ENCODE measurements around the gene RPUSD3. TPM values are rescaled to one million over a fixed set of nuclear protein-coding genes. Genes with fewer than 3 reads are reported as not detected.

The RPUSD3 gene
- total RNA-seq, 4 donors from 2014 or later: 9.7 to 35.8 (median 26.9) TPM

- intact Hi-C loops (cut with DNase I; ENCODE audit: low total_unique reads): no loop called here
These were observed 35.8 kb downstream of the RPUSD3 start for GRCh38 chr3:9807981-9808344.

DNA sequence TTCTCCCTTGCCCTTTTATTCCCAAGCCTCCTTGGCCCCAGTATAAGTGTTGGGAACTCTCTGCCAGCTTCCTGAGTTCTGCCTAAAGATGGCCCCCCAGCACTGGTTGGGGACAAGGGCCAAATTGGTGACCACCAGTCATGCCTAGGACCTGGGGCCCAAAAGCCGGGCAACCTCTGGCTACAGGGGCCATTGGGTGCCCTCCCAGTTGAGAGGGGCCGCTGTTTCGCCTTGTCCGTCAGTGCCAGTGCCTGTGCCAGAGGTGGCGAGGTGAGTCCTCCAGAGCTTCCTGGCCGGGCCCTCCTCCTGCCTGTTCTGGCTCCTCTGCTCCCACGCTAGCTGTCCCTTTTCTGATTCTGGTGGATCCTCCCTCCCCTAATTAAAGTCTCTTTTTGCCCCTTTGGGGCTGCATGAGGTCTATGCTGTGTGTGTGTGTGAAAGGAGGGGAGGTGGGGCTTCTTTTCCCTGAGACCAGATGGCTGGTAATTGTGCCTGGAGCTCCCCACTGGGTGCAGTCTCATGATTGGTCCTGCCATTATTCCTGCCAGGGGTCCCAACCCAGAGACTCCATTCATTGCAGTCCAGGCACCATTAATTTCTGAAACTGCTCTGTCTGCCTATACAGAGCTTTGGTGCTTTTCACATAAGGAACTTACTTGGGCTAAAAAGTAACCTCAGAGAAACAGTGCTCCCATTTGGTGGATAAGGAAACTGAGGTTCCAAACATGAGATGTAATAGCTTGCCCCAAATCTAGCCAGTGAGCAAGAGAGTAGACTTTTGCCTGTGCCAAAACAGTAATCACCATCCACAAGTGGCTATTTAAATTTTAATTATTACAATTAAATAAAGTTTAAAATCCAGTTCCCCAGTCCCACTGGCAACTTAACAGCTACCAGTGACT, 36.9 kb downstream of the RPUSD3 start:
- H3K4me3 ChIP-seq: no peak overlapping the region
- H3K36me3 ChIP-seq: no peaks in the 10 kb centered on the region
- no peaks in the 10 kb centered on the region for H3K9me3 ChIP-seq
- no peak for TF ChIP-seq POLR2A (IDR thresholded peaks at IDR 0.05)
- TF ChIP-seq, protein P1, sequence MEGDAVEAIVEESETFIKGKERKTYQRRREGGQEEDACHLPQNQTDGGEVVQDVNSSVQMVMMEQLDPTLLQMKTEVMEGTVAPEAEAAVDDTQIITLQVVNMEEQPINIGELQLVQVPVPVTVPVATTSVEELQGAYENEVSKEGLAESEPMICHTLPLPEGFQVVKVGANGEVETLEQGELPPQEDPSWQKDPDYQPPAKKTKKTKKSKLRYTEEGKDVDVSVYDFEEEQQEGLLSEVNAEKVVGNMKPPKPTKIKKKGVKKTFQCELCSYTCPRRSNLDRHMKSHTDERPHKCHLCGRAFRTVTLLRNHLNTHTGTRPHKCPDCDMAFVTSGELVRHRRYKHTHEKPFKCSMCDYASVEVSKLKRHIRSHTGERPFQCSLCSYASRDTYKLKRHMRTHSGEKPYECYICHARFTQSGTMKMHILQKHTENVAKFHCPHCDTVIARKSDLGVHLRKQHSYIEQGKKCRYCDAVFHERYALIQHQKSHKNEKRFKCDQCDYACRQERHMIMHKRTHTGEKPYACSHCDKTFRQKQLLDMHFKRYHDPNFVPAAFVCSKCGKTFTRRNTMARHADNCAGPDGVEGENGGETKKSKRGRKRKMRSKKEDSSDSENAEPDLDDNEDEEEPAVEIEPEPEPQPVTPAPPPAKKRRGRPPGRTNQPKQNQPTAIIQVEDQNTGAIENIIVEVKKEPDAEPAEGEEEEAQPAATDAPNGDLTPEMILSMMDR (IDR thresholded peaks at IDR 0.05): no peak
- no peaks in the 10 kb centered on the region for H3K27me3 ChIP-seq
- peaks cover 0 to 4% of the 10 kb centered on the region in 2 donors for H3K4me1 ChIP-seq
- intact Hi-C loops (cut with DNase I; ENCODE audit: low total_unique reads): no loop called here
- H3K27ac ChIP-seq: no peak overlapping the region
- no peak for DNase-seq

More at GRCh38 chr3:9807981-9808344, 35.8 kb downstream of the RPUSD3 start:
- Histone ChIP-seq H3K4me3 (no peak overlapping the region), H3K27ac (no peak overlapping the region), H3K27me3 (no peaks in the 10 kb centered on the region), H3K9me3 (no peaks in the 10 kb centered on the region), H3K36me3 (no peaks in the 10 kb centered on the region), H3K4me1 (peaks cover 0 to 4% of the 10 kb centered on the region in 2 donors)
- no peak for DNase-seq
- TF ChIP-seq POLR2A (IDR thresholded peaks at IDR 0.05): no peak
- TF ChIP-seq, protein P1 (IDR thresholded peaks at IDR 0.05): no peak

DNA sequence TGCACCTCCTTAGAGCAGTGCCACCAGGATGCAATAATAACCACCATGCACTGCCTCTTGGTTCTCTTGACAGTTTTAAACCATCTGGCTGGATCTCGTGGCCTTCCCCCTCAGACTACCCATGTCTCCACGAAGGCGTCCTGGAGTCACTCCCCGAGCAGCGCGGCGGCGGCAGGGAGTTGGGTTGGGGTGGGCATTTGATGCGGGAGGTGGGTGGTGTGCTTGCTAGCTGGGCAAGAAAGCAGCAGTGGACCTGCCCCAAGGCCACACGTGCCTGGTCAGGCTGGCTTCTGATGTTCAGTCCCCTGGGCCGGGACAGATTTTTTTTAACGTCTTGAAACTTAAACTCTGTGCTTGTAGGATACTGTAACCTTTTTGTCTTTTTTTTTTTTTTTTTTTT, 37.7 kb downstream of the RPUSD3 start:
- no peak overlapping the region for H3K4me3 ChIP-seq
- H3K4me1 ChIP-seq: peaks cover 0 to 4% of the 10 kb centered on the region in 2 donors
- no peaks in the 10 kb centered on the region for H3K36me3 ChIP-seq
- no peaks in the 10 kb centered on the region for H3K9me3 ChIP-seq
- DNase-seq: no peak
- TF ChIP-seq POLR2A (IDR thresholded peaks at IDR 0.05): no peak
- TF ChIP-seq, protein P1 (IDR thresholded peaks at IDR 0.05): no peak
- no peak overlapping the region for H3K27ac ChIP-seq
- intact Hi-C loops (cut with DNase I; ENCODE audit: low total_unique reads): no loop called here
- H3K27me3 ChIP-seq: no peaks in the 10 kb centered on the region

- no peak for TF ChIP-seq POLR2A (IDR thresholded peaks at IDR 0.05)
- TF ChIP-seq, protein P1 (IDR thresholded peaks at IDR 0.05): no peak
- no peak overlapping the region for H3K27ac ChIP-seq
- intact Hi-C loops (cut with DNase I; ENCODE audit: low total_unique reads): no loop called here
- no peaks in the 10 kb centered on the region for H3K36me3 ChIP-seq
- no peaks in the 10 kb centered on the region for H3K4me1 ChIP-seq
- DNase-seq: no peak
- no peaks in the 10 kb centered on the region for H3K9me3 ChIP-seq
- no peak overlapping the region for H3K4me3 ChIP-seq
- no peaks in the 10 kb centered on the region for H3K27me3 ChIP-seq
These were observed 38.8 kb downstream of the RPUSD3 start for GRCh38 chr3:9804996-9805395.

- no peaks in the 10 kb centered on the region for H3K27me3 ChIP-seq
- TF ChIP-seq POLR2A (IDR thresholded peaks at IDR 0.05): no peak
- TF ChIP-seq, protein P1 (IDR thresholded peaks at IDR 0.05): no peak
- intact Hi-C loops (cut with DNase I; ENCODE audit: low total_unique reads): no loop called here
- H3K36me3 ChIP-seq: no peaks in the 10 kb centered on the region
- no peak overlapping the region for H3K27ac ChIP-seq
- DNase-seq: no peak
- H3K4me3 ChIP-seq: no peak overlapping the region
- H3K9me3 ChIP-seq: no peaks in the 10 kb centered on the region
- H3K4me1 ChIP-seq: no peaks in the 10 kb centered on the region
These were observed 40.3 kb downstream of the RPUSD3 start for GRCh38 chr3:9803494-9803893.

Measured in uterus (tissue), 4 donors.